Erythroblast (primary cell): ENCODE data around the gene SOWAHB.

Experiments
- GATA1 ChIP-seq: IDR thresholded peaks from 2 replicates; pipeline ENCODE4 v1.6.1; 2011; ENCODE audit warnings: low read depth, mild to moderate bottlenecking, control low read depth, low read length, moderate library complexity
- POLR2A ChIP-seq: IDR thresholded peaks from 2 replicates; pipeline ENCODE4 v1.6.1; 2011; ENCODE audit warnings: mild to moderate bottlenecking, low read length

DNA sequence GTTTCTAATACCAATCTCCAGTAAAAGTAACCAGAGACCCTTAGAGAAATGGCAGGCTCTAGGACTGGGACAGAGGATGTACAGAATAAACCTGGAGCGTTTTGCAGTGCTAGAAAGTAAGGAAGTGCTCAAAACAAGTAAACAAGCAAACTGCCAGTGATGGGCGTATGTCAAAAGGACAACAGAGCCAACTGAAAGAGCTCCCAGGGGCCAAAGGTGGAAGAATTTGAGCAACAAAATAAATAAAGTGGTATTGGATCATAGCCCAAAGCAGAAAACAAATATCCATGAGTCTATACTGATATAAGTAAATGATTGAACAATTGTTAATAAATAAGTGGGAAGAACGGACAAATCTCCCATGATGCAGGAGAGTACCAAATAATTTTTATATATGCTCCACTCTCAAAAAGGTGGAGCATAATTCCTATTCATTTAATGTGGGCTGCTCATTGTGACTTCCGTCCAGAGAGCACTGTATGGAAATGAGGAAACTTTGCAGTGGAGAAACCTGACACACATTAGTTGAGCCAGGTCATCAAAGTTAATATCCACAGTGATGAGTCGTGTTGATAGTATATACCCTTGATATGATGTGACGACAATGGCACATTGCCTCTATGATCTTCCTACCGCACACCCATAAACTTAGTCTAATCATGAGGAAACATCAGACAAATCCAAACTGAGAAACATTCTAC, 33.8 kb upstream of the SOWAHB start:
- TF ChIP-seq POLR2A, result no peak
- no peak for TF ChIP-seq GATA1
